ENCODE data around the gene ITSN2.
"Not testable (repeated sequence)": the region's sequence is repeated elsewhere in the genome, so short reads cannot be mapped to it uniquely, and the experiment has no call there.

The ITSN2 gene

GRCh38 chr2:24359129-24360049 is 947 bp downstream of the ITSN2 start:
- H3K9me3 ChIP-seq (ENCODE audit: severe bottlenecking), result no peaks in the 10 kb centered on the region
- H3K27me3 ChIP-seq (ENCODE audit: insufficient read depth, low read depth, severe bottlenecking), result no peaks in the 10 kb centered on the region
- H3K27ac ChIP-seq, result peak overlapping the region; percentile 96
- DNase-seq, result peak; percentile 42
- H3K4me3 ChIP-seq (ENCODE audit: low read depth, low read length), result peak overlapping the region; percentile 82
- H3K36me3 ChIP-seq, result peaks cover 9% of the 10 kb centered on the region; the same call in 1 of the 2 replicates
- no peak for TF ChIP-seq CTCF (IDR thresholded peaks at IDR 0.05; ENCODE audit: low read depth, low read length)

DNA sequence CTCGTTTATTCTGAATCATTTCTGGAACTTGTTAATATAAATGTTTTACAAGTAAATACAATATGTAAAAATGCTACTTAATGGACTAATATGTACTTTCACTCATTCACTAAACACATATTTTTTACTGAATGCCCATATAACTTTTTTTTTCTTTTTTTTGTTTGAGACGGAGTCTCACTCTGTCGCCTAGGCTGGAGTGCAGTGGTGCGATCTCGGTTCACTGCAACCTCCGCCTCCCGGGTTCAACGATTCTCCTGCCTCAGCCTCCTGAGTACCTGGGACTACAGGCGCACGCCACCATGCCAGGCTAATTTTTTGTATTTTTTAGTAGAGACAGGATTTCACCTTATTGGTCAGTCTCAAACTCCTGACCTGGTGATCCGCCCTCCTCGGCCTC is 2.6 kb downstream of the ITSN2 start:
- not testable (repeated sequence) for H3K36me3 ChIP-seq; H3K27me3 ChIP-seq (ENCODE audit: insufficient read depth, low read depth, severe bottlenecking); DNase-seq; H3K4me3 ChIP-seq (ENCODE audit: low read depth, low read length); H3K27ac ChIP-seq; H3K9me3 ChIP-seq (ENCODE audit: severe bottlenecking)

DNA sequence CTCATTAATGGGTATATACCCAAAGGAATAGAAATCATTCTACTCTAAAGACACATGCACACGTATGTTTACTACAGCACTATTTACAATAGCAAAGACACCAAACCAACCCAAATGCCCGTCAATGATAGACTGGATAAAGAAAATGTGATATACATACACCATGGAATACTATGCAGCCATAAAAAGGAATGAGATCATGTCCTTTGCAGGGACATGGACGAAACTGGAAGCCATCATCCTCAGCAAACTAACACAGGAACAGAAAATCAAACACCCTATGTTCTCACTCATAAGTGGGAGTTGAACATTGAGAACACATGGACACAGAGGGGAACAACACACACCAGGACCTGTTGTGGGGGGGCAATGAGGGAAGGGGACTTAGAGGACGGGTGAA is 3.2 kb downstream of the ITSN2 start:
- not testable (repeated sequence) for H3K27ac ChIP-seq; H3K36me3 ChIP-seq; H3K27me3 ChIP-seq (ENCODE audit: insufficient read depth, low read depth, severe bottlenecking); H3K4me3 ChIP-seq (ENCODE audit: low read depth, low read length); H3K9me3 ChIP-seq (ENCODE audit: severe bottlenecking); DNase-seq

- Histone ChIP-seq H3K27ac (no peak overlapping the region), H3K4me3 (ENCODE audit: low read depth, low read length) (no peak overlapping the region), H3K9me3 (ENCODE audit: severe bottlenecking) (no peaks in the 10 kb centered on the region), H3K27me3 (ENCODE audit: insufficient read depth, low read depth, severe bottlenecking) (no peaks in the 10 kb centered on the region), H3K36me3 (peaks cover 4% of the 10 kb centered on the region; the same call in 1 of the 2 replicates)
- no peak for DNase-seq
- no peak for TF ChIP-seq CTCF (IDR thresholded peaks at IDR 0.05; ENCODE audit: low read depth, low read length)
Observed at GRCh38 chr2:24354957-24355356, 5.4 kb downstream of the ITSN2 start.

GRCh38 chr2:24354395-24354794 is 5.9 kb downstream of the ITSN2 start:
- Histone ChIP-seq H3K36me3 (no peaks in the 10 kb centered on the region), H3K4me3 (ENCODE audit: low read depth, low read length) (no peak overlapping the region), H3K27ac (no peak overlapping the region), H3K9me3 (ENCODE audit: severe bottlenecking) (no peaks in the 10 kb centered on the region), H3K27me3 (ENCODE audit: insufficient read depth, low read depth, severe bottlenecking) (no peaks in the 10 kb centered on the region)
- no peak for DNase-seq
- TF ChIP-seq CTCF (IDR thresholded peaks at IDR 0.05; ENCODE audit: low read depth, low read length), result no peak

GRCh38 chr2:24353973-24354372 is 6.4 kb downstream of the ITSN2 start:
- no peak overlapping the region for H3K4me3 ChIP-seq (ENCODE audit: low read depth, low read length)
- no peaks in the 10 kb centered on the region for H3K27me3 ChIP-seq (ENCODE audit: insufficient read depth, low read depth, severe bottlenecking)
- H3K27ac ChIP-seq, result no peak overlapping the region
- no peak for DNase-seq
- no peaks in the 10 kb centered on the region for H3K9me3 ChIP-seq (ENCODE audit: severe bottlenecking)
- no peak for TF ChIP-seq CTCF (IDR thresholded peaks at IDR 0.05; ENCODE audit: low read depth, low read length)
- H3K36me3 ChIP-seq, result no peaks in the 10 kb centered on the region

DNA sequence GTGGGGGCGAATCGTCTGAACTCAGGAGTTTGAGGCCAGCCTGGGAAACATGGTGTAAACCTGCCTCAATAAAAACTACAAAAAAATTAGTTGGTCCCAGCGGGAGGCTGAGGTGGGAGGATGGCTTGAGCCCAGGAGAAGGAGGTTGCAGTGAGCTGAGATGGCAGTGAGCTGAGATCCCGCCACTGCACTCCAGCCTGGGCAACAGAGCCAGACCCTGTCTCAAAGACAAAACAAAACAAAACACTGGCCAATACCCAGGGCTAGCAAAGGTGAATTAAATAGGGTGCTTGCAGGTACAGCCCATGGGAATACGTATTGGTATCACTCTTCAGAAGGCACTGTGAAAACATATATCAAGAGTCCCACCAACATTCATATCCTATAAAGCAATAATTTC is 7.0 kb downstream of the ITSN2 start:
- no peak for TF ChIP-seq CTCF (IDR thresholded peaks at IDR 0.05; ENCODE audit: low read depth, low read length)
- H3K27ac ChIP-seq, result no peak overlapping the region
- no peak overlapping the region for H3K4me3 ChIP-seq (ENCODE audit: low read depth, low read length)

More for the DNA sequence above, 7.0 kb downstream of the ITSN2 start:
- no peaks in the 10 kb centered on the region for H3K9me3 ChIP-seq (ENCODE audit: severe bottlenecking)
- DNase-seq, result no peak
- no peaks in the 10 kb centered on the region for H3K27me3 ChIP-seq (ENCODE audit: insufficient read depth, low read depth, severe bottlenecking)
- H3K36me3 ChIP-seq, result no peaks in the 10 kb centered on the region

All from WERI-Rb-1 (cell line).